ENCODE data around the gene BNC2.

Gene BNC2

DNA sequence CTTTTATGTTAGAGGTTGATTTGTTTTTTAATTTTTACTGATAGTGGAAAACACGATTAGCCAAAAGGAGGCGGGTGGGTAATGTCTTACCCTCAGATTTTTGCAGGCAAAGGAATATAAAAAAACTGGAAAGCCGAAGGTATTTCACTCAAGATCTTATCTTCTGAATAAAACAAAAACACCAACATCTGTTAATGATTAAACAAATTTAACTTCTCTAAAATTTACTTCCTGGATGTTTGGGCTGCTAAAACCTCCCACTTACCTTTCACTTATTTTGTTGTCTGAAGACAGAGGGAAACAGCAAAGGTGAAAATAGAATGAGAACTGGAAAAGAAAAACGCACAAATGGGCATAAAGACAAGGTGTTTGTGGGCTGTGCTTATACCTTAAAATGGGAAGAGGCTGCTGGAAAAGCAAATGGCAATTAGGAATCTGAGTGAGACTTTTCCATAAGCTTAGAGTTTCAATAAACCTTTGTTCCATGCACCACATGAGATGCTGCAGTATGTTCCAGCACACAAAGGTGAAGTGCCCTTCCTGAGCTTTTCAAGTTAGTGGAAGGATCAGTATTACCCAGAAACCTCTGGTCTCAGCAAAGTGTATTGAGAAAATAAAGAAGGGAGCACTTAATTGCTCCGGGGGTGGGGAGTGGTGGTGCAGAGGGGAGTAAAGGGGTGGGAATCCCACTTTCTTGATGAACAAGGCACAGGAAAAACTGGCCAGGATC lies 298.3 kb downstream of the BNC2 start:
- H3K4me3 Mint-ChIP-seq, result peak overlapping the region in 2 of 3 experiments; percentile 5 to 26
- peaks cover 71% of the 10 kb centered on the region for H3K4me1 Mint-ChIP-seq
- H3K9me3 Mint-ChIP-seq, result no peaks in the 10 kb centered on the region
- TF ChIP-seq, protein P1, sequence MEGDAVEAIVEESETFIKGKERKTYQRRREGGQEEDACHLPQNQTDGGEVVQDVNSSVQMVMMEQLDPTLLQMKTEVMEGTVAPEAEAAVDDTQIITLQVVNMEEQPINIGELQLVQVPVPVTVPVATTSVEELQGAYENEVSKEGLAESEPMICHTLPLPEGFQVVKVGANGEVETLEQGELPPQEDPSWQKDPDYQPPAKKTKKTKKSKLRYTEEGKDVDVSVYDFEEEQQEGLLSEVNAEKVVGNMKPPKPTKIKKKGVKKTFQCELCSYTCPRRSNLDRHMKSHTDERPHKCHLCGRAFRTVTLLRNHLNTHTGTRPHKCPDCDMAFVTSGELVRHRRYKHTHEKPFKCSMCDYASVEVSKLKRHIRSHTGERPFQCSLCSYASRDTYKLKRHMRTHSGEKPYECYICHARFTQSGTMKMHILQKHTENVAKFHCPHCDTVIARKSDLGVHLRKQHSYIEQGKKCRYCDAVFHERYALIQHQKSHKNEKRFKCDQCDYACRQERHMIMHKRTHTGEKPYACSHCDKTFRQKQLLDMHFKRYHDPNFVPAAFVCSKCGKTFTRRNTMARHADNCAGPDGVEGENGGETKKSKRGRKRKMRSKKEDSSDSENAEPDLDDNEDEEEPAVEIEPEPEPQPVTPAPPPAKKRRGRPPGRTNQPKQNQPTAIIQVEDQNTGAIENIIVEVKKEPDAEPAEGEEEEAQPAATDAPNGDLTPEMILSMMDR (IDR thresholded peaks at IDR 0.05; ENCODE audit: unreplicated experiment in 3 of 3), result no peak
- H3K27ac Mint-ChIP-seq, result peak overlapping the region; percentile 77 to 89 (median 80)
- H3K27me3 Mint-ChIP-seq (ENCODE audit: low read depth), result no peaks in the 10 kb centered on the region
- no peaks in the 10 kb centered on the region for H3K36me3 Mint-ChIP-seq (ENCODE audit: low read depth)

DNA sequence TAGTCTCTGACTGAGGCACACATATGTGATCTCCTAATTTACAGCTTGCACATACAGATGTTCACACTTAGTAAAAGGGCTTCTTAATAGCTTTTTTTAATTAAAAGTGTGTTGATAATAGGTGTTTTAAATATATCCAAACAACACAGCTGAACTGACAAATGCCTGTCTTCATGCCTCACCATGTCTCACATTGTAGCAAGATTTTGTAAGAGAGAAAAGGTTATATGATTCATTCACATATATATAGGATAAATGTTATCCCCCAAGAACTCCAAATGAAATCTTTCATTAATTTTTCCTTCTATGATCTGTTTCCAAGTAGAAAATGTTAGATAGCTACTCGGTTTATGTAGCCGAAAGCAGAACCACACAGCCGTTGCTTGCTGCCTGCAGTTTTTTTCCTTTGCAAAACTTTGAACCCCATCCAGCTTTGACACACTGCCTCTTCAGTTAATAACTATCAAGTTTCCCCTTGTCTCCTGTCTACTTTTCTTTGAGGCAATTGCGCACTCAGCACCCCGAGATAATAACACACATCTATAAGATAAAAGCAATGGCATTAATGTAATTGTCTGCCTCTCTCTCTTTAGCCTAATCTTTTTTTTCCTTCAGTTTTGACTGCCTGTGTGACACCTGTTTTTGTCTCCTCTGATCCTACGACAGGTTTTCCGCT lies 299.2 kb downstream of the BNC2 start:
- Mint-ChIP-seq H3K9me3 (no peaks in the 10 kb centered on the region), H3K27ac (peak overlapping the region; percentile 77 to 89 (median 80)), H3K36me3 (ENCODE audit: low read depth) (no peaks in the 10 kb centered on the region), H3K27me3 (ENCODE audit: low read depth) (no peaks in the 10 kb centered on the region), H3K4me3 (peak overlapping the region; percentile 6 to 44 (median 6)), H3K4me1 (peaks cover 67% of the 10 kb centered on the region)
- TF ChIP-seq, protein P1 (IDR thresholded peaks at IDR 0.05; ENCODE audit: unreplicated experiment in 3 of 3), result no peak

DNA sequence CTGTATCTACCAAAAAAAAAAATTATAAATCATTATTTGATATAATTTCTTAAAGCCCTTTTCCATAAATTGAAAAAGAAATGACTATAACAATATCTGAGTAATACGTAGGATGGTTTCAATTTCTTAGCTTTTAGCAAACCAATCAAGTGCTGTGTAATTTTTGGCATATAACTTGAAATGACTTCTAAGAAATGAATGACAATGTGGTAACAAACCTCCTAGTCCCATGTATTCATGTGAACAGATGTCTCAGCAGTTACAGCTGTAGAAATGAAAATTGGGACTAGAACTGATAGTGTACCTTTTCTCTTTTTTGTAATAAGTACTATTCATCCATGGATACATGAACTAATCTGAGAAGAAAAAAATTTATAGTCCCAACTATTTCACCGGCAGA lies 307.0 kb downstream of the BNC2 start:
- TF ChIP-seq, protein P1 (IDR thresholded peaks at IDR 0.05; ENCODE audit: unreplicated experiment in 3 of 3), result no peak
- Mint-ChIP-seq H3K9me3 (no peaks in the 10 kb centered on the region), H3K27ac (no peak overlapping the region), H3K4me3 (no peak overlapping the region), H3K36me3 (ENCODE audit: low read depth) (no peaks in the 10 kb centered on the region), H3K27me3 (ENCODE audit: low read depth) (no peaks in the 10 kb centered on the region), H3K4me1 (peaks cover 10% of the 10 kb centered on the region)

DNA sequence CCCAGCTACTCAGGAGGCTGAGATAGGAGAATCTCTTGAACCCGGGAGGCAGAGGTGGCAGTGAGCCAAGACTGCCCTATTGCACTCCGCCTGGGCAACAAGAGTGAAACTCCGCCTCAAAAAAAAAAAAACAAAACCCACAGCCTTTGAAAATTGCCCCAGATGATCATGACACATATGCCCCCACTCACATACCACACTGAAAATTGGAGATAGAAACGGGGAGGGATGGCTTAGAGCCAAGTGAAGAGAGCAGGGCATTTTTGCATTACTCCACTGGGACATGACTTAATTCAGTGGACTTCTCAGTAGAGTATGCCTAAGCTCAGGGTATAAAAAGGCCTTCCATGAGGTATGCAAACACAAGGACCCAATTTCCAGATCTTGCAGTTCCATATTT lies 309.3 kb downstream of the BNC2 start:
- Mint-ChIP-seq H3K4me3 (no peak overlapping the region), H3K27me3 (ENCODE audit: low read depth) (no peaks in the 10 kb centered on the region), H3K27ac (no peak overlapping the region), H3K36me3 (ENCODE audit: low read depth) (no peaks in the 10 kb centered on the region), H3K4me1 (peaks cover 4% of the 10 kb centered on the region), H3K9me3 (no peaks in the 10 kb centered on the region)
- TF ChIP-seq, protein P1 (IDR thresholded peaks at IDR 0.05; ENCODE audit: unreplicated experiment in 3 of 3), result no peak

DNA sequence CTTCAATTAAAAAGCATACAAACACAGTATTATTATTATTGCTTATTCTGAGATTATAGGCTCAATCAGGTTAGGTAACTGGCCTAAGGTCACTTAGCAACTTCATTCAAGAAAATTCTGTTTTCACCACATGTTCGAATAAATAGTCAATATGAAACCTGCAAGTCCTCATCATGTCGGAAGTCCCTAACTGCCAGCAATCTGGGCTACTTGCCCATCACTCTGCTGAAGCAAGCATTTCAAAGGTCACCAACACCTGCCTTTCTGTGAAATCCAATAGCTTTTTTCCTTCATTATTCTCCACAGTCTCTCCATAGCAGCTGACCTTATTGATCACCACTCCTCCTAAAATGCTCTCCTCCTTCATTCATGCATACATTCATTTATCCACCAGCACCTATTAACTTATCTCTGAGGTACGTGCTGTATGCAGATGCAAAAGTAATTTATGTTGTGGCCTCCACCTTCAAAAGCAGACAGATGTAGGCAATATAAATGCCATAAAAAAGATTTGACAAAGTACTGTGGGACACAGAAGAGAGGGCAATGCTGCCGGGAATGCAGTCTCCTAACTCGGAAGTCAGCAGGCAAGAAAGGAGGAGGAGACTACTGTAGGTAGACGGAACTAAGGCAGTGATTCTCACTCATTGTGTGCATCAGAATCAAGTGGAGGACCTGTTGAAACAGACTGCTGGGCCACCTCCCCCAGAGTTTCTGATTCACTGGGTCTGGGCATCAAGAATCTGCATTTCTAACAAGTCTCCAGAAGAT lies 310.9 kb downstream of the BNC2 start:
- no peak overlapping the region for H3K4me3 Mint-ChIP-seq
- H3K36me3 Mint-ChIP-seq (ENCODE audit: low read depth), result no peaks in the 10 kb centered on the region
- H3K9me3 Mint-ChIP-seq, result no peaks in the 10 kb centered on the region
- TF ChIP-seq, protein P1 (IDR thresholded peaks at IDR 0.05; ENCODE audit: unreplicated experiment in 3 of 3), result no peak
- H3K27ac Mint-ChIP-seq, result no peak overlapping the region
- no peaks in the 10 kb centered on the region for H3K27me3 Mint-ChIP-seq (ENCODE audit: low read depth)
- peaks cover 5% of the 10 kb centered on the region for H3K4me1 Mint-ChIP-seq
